ENCODE measurements around the gene CLCN6. TPM values are rescaled to one million over a fixed set of nuclear protein-coding genes. Genes with fewer than 3 reads are reported as not detected.

Gene CLCN6
- total RNA-seq, 2 donors from 2014 or later: 15.0 to 31.0 TPM

DNA sequence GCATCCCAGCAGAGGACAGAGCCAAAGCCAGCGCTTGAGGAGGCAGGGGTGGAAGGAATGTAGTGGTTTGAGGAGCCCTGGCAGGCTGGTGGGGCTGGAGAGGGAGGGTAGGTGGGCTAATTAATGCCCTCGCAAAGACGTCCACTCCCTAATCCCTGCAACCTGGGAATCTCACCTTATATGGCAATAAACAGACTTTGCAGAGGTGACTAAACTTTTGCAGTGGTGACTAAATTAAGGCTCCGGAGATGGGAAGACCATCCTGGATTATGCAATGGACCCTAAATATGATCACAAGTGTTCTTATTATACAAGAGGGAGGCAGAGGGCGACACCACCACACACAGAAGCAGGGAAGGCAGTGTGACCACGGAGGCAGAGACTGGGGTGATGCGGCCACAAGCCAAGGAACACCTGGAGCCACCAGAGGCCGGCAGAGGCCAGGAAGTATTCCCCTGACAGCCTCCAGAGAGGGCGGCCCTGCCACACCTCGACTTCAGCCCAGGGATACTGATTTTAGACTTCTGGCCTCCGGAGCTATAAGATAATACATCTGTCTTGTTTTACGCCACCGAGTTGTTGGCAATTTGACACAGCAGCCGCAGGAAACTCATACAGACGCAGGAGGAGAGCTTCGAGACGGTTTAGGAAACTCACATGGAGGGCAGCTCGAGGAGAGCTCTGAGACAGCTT is 75.9 kb downstream of the CLCN6 start:
- no peak for ATAC-seq
- H3K27ac Mint-ChIP-seq: no peak overlapping the region
- H3K4me1 Mint-ChIP-seq (ENCODE audit: low read depth in 2 of 2): no peaks in the 10 kb centered on the region
- H3K9me3 Mint-ChIP-seq: no peaks in the 10 kb centered on the region
- H3K4me3 Mint-ChIP-seq: no peak overlapping the region
- DNase-seq (ENCODE audit: low spot score): no peak
- H3K36me3 Mint-ChIP-seq: no peaks in the 10 kb centered on the region
- peaks cover 12 to 14% of the 10 kb centered on the region in 2 donors for H3K27me3 Mint-ChIP-seq

DNA sequence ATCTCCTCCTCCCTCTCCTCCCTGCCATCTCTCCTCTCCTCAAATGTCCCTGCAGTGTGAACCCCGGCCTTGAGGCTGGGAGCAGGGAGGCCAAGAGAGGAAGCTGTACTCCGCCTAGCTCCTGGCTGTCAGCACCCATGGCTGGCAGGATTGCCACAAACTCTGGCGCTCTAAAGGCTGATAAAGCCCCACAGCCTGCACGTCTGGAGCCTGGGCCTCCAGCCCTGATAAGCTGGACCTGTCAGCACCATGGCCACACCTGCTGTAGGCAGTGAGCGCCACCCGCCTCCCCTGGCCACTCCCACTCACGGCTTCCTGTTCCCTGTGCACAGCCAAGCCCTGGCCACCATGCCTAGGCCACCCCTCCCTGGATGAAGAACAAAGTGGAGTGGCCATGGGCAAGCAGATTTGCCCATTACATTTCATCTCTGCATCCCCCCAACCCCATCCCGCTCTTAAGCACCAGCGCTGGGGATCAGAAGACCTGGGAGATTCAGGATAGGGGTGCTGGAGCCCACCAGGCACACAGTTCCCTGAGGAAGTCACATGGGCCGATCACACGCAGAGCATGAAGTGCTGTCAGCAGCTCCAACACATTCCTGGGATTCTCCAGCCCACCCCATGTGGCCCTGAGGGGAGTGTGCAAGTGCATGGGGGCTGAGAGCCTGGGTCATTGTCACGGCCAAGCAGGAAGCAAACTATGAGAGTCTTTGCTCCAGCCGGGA is 77.0 kb downstream of the CLCN6 start:
- no peaks in the 10 kb centered on the region for H3K4me1 Mint-ChIP-seq (ENCODE audit: low read depth in 2 of 2)
- ATAC-seq (peak in 1 of 2 donors; percentile 30), DNase-seq (ENCODE audit: low spot score) (no peak)
- H3K4me3 Mint-ChIP-seq: no peak overlapping the region
- peaks cover 9 to 14% of the 10 kb centered on the region in 2 donors for H3K27me3 Mint-ChIP-seq
- H3K9me3 Mint-ChIP-seq: no peaks in the 10 kb centered on the region
- H3K36me3 Mint-ChIP-seq: no peaks in the 10 kb centered on the region
- no peak overlapping the region for H3K27ac Mint-ChIP-seq

DNA sequence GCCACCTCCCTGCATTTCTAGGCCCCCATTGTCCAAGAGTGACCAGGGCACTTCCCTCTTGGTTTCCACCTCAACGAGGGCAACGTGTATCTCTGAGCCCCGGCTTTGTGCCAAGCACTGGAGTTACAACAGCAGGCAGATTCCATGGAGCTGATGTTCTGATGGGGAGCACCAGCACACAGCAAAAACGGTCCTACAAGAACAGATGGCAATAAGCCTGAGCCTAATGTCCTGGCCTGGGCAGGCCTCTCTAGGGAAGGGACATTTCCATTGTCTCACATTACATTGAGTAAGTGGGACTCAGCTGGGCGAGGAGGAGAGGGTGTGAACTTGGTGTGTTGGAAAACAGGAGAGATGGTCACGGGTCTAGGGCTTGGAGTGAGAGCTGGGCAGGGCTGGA is 79.9 kb downstream of the CLCN6 start:
- no peak for DNase-seq (ENCODE audit: low spot score)
- Mint-ChIP-seq H3K9me3 (no peaks in the 10 kb centered on the region), H3K4me3 (no peak overlapping the region), H3K36me3 (no peaks in the 10 kb centered on the region), H3K4me1 (ENCODE audit: low read depth in 2 of 2) (no peaks in the 10 kb centered on the region), H3K27ac (no peak overlapping the region), H3K27me3 (peaks cover 9 to 14% of the 10 kb centered on the region in 2 donors)
- no peak for ATAC-seq

DNA sequence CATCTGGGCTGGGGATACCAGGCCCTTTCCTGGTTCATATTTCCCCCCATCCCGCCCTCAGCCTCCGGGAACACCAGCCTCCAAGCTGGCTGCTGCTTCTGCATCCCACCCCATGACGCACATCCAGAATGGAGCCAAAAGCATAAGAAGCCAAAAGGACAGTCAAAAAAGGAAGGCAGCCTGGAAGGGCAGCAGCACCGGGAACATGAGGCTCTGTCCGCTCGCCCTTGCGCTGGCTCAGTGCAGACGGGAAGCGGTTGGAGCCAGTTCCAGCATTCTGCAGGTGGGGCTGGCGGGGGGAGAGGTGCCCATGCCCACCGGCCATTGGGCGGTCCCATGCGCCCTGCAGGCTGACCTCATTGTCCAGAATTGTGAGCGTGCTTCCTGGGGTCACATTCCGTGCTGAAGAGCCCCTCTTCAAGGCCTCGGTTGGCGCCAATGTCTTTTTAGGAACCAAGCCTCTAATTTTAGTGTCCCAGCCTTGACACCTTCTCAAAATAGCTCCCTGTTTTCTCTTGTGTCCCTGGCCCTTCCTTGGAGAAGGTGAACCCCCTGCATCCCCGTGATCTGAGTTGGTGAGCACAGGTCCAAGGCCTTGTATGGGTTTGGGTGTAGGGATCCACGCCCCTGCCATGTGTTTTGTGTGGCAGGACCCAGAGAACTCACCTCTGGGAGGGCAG is 81.1 kb downstream of the CLCN6 start:
- Mint-ChIP-seq H3K4me1 (ENCODE audit: low read depth in 2 of 2) (no peaks in the 10 kb centered on the region), H3K4me3 (no peak overlapping the region), H3K36me3 (no peaks in the 10 kb centered on the region), H3K27me3 (peaks cover 4 to 5% of the 10 kb centered on the region in 2 donors), H3K27ac (no peak overlapping the region), H3K9me3 (no peaks in the 10 kb centered on the region)
- ATAC-seq: no peak
- no peak for DNase-seq (ENCODE audit: low spot score)

GRCh38 chr1:11887666-11888007 is 81.6 kb downstream of the CLCN6 start:
- H3K27me3 Mint-ChIP-seq: peaks cover 3 to 4% of the 10 kb centered on the region in 2 donors
- ATAC-seq: no peak
- no peak for DNase-seq (ENCODE audit: low spot score)
- no peaks in the 10 kb centered on the region for H3K4me1 Mint-ChIP-seq (ENCODE audit: low read depth in 2 of 2)
- H3K9me3 Mint-ChIP-seq: no peaks in the 10 kb centered on the region
- no peak overlapping the region for H3K4me3 Mint-ChIP-seq
- H3K36me3 Mint-ChIP-seq: no peaks in the 10 kb centered on the region
- H3K27ac Mint-ChIP-seq: no peak overlapping the region

DNA sequence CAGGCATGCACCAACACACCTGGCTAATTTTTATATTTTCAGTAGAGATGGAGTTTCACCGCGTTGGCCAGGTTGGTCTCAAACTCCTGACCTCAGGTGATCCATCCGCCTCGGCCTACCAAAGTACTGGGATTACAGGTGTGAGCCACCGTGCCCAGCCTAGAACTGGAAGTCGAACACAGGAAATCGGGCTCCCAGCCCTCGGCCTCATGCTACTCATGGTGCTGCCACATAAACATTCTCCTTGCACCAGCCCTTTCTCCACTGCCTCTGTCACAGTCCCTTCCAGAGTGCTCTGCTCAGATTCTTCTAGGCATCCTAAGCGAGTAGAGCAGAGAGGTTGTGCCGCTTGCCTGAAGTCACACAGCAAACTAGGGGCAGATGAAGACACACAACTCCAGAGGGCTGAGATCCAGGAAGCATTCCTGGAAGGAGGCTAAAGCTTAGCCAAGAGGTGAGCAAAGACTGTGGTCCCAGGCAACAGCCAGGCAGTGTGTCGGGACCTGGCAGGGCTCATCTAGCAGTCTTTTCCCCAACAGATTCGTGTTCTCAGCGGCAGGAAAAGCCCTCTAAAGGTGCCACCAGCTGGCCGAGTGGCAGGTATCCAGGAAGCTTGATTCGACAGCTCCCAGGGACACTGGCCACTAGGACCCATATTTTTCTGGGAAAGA is 82.3 kb downstream of the CLCN6 start:
- Mint-ChIP-seq H3K4me1 (ENCODE audit: low read depth in 2 of 2) (no peaks in the 10 kb centered on the region), H3K36me3 (no peaks in the 10 kb centered on the region), H3K9me3 (no peaks in the 10 kb centered on the region), H3K4me3 (no peak overlapping the region), H3K27me3 (peaks cover 0 to 4% of the 10 kb centered on the region in 2 donors), H3K27ac (no peak overlapping the region)
- DNase-seq (ENCODE audit: low spot score): no peak
- ATAC-seq: no peak

- Mint-ChIP-seq H3K36me3 (no peaks in the 10 kb centered on the region), H3K9me3 (no peaks in the 10 kb centered on the region), H3K4me1 (ENCODE audit: low read depth in 2 of 2) (no peaks in the 10 kb centered on the region), H3K27ac (no peak overlapping the region), H3K27me3 (peaks cover 0 to 4% of the 10 kb centered on the region in 2 donors), H3K4me3 (no peak overlapping the region)
- no peak for DNase-seq (ENCODE audit: low spot score)
- ATAC-seq: no peak
These were observed 82.9 kb downstream of the CLCN6 start for GRCh38 chr1:11888877-11889208.

DNA sequence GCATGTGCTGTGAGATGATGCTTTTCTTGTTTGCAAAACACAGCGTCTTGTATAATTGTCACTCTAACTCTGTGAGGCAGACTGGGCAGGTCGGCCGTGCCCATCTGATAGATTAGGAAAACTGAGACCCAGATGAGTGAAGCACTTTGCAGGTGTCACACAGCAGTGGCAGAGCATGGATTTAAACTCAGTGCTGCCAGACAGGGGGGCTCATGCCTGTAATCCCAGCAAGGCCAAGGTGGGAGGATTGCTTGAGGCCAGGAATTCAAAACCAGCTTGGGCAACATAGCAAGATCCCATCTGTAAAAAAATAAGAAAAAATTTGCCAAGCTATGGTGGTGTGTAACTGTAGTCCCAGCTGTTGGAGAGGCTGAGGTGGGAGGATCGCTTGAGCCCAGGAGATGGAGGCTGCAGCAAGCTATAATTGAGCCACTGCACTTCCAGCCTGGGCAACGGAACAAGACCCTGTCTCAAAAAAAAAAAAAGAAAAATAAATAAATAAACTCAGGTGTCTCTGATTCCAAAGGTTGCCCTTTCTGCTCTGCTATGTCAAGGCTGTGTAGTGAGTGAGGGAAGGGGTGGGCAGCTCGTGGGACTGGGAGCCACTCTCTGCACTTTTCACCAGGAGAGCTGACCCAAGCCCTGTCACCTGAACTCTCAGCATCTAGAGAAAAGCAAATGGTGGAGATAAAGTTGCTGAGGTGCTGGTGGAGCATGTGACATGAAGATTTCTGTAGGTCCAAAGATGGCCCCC is 85.6 kb downstream of the CLCN6 start:
- Mint-ChIP-seq H3K9me3 (no peaks in the 10 kb centered on the region), H3K27me3 (peaks cover 0 to 2% of the 10 kb centered on the region in 2 donors), H3K36me3 (no peaks in the 10 kb centered on the region), H3K4me1 (ENCODE audit: low read depth in 2 of 2) (no peaks in the 10 kb centered on the region), H3K4me3 (no peak overlapping the region), H3K27ac (no peak overlapping the region)
- DNase-seq (ENCODE audit: low spot score) (no peak), ATAC-seq (no peak)

Other genes with a start within 250 kb of the CLCN6 start
- gene FBXO2, start 151.8 kb upstream of the CLCN6 start, total RNA-seq: 10 to 100 TPM; 13.2 to 16.3 TPM
- 10 to 100 TPM; 45.4 to 49.7 TPM for gene FBXO44, start 151.3 kb upstream of the CLCN6 start, total RNA-seq
- gene FBXO6, start 142.0 kb upstream of the CLCN6 start, total RNA-seq: 100 to 1,000 TPM in 1 of 2 donors, 10 to 100 TPM in 1; 42.9 to 106 TPM
- gene MAD2L2, start 125.0 kb upstream of the CLCN6 start, total RNA-seq: 100 to 1,000 TPM; 115 to 153 TPM
- gene DRAXIN, start 114.5 kb upstream of the CLCN6 start, total RNA-seq: 10 to 100 TPM; 29.3 to 41.5 TPM
- 10 to 100 TPM; 40.3 to 52.0 TPM for gene AGTRAP, start 70.1 kb upstream of the CLCN6 start, total RNA-seq
- not detected for gene C1orf167, start 44.0 kb upstream of the CLCN6 start, total RNA-seq
- 10 to 100 TPM; 25.7 to 30.4 TPM for gene MTHFR, start 227 bp upstream of the CLCN6 start, total RNA-seq
- not detected for gene NPPA, start 41.6 kb downstream of the CLCN6 start, total RNA-seq
- gene NPPB, start 52.8 kb downstream of the CLCN6 start, total RNA-seq: not detected
- 10 to 100 TPM; 50.5 to 59.8 TPM for gene KIAA2013, start 120.2 kb downstream of the CLCN6 start, total RNA-seq
- 10 to 100 TPM; 50.7 to 72.4 TPM for gene PLOD1, start 128.5 kb downstream of the CLCN6 start, total RNA-seq
- 100 to 1,000 TPM in 1 of 2 donors, 10 to 100 TPM in 1; 75.2 to 101 TPM for gene MFN2, start 174.3 kb downstream of the CLCN6 start, total RNA-seq
- gene MIIP, start 213.3 kb downstream of the CLCN6 start, total RNA-seq: 100 to 1,000 TPM in 1 of 2 donors, 10 to 100 TPM in 1; 52.5 to 118 TPM